ENCODE measurements around the gene ZC3H18.

DNA sequence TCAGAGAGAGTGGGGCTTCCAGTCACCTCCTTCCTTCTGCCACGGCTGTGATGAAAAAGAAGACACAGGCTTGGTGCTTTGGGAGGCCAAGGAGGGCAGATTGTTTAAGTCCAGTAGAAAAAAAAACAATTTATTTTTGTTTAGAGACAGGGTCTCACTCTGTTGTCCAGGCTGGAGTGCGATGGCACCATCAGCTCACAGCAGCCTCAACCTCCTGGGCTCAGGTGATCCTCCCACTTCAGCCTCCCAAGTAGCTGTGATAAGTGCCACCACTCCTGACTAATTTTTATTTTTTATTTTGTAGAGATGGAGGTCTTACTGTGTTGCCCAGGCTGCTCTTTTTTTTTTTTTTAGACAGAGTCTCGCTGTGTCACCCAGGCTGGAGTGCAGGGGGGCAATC is 95.4 kb downstream of the ZC3H18 start:
- TF ChIP-seq, protein P1, sequence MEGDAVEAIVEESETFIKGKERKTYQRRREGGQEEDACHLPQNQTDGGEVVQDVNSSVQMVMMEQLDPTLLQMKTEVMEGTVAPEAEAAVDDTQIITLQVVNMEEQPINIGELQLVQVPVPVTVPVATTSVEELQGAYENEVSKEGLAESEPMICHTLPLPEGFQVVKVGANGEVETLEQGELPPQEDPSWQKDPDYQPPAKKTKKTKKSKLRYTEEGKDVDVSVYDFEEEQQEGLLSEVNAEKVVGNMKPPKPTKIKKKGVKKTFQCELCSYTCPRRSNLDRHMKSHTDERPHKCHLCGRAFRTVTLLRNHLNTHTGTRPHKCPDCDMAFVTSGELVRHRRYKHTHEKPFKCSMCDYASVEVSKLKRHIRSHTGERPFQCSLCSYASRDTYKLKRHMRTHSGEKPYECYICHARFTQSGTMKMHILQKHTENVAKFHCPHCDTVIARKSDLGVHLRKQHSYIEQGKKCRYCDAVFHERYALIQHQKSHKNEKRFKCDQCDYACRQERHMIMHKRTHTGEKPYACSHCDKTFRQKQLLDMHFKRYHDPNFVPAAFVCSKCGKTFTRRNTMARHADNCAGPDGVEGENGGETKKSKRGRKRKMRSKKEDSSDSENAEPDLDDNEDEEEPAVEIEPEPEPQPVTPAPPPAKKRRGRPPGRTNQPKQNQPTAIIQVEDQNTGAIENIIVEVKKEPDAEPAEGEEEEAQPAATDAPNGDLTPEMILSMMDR (IDR thresholded peaks at IDR 0.05; ENCODE audit: poor library complexity) = no peak
- TF ChIP-seq EZH2phosphoT487 (IDR thresholded peaks at IDR 0.05; ENCODE audit: low read depth, severe bottlenecking, unreplicated experiment) (no peak), EZH2 (IDR thresholded peaks at IDR 0.05; ENCODE audit: borderline replicate concordance) (no peak)
